Stomach smooth muscle (tissue), 2 donors: Measurements from ENCODE around the gene ZC2HC1B.
"Not testable (repeated sequence)": the region's sequence is repeated elsewhere in the genome, so short reads cannot be mapped to it uniquely, and the experiment has no call there.

Experiments
- H3K27ac ChIP-seq: one replicate; pipeline ENCODE4 v1.7.0; 2013; ENCODE audit warnings: mild to moderate bottlenecking, low read length, inconsistent platforms
- H3K27me3 ChIP-seq, 2 donors: one replicate each; pipeline ENCODE4 v1.7.0; 2013; ENCODE audit warnings: low read length in 2 of 2; ENCODE audit not compliant: insufficient read depth in 2 of 2, control insufficient read depth in 1 of 2
- H3K36me3 ChIP-seq, 2 donors: one replicate each; pipeline ENCODE4 v1.7.0; 2013; ENCODE audit warnings: low read length in 2 of 2; ENCODE audit not compliant: control insufficient read depth in 2 of 2, insufficient read depth in 2 of 2
- H3K4me1 ChIP-seq: one replicate; pipeline ENCODE4 v1.7.0; 2013; ENCODE audit warnings: low read length; ENCODE audit not compliant: control insufficient read depth, insufficient read depth
- H3K4me3 ChIP-seq, 2 donors: one replicate each; pipeline ENCODE4 v1.7.0; 2013; ENCODE audit warnings: low read length in 2 of 2
- H3K9ac ChIP-seq, 2 donors: one replicate each; pipeline ENCODE4 v1.7.0; 2013; ENCODE audit warnings: low read length in 2 of 2, mild to moderate bottlenecking in 1 of 2
- H3K9me3 ChIP-seq, 2 donors: one replicate each; pipeline ENCODE4 v1.7.0; 2013; ENCODE audit warnings: low read length in 2 of 2; ENCODE audit not compliant: control insufficient read depth in 2 of 2
- donor health status: healthy.
- donor health status: Pancreatic carcinoma.

The ZC2HC1B gene

GRCh38 chr6:143868808-143869207 is 4.5 kb downstream of the ZC2HC1B start:
- not testable (repeated sequence) for H3K9ac ChIP-seq

DNA sequence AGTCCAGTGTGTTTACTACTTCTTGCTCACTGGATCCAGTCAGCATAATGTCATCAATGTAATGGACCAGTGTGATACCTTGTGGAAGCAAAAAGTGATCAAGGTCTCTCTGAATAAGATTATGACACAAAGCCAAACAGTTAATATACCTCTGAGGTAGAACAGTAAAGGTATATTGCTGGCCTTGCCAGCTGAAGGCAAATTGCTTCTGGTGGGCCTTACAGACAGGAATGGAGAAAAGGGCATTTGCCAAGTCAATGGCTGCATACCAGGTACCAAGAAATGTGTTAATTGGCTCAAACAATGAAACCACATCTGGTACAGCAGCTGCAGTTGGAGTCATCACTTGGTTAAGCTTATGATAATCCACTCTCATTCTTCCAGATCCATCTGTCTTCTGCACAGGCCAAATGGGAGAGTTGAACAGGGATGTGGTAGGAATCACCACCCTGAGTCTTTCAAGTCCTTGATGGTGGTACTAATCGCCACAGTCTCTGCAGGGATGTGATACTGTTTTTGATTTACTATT is 7.0 kb downstream of the ZC2HC1B start:
- not testable (repeated sequence) for H3K9me3 ChIP-seq, H3K4me1 ChIP-seq, H3K36me3 ChIP-seq, H3K27ac ChIP-seq, H3K27me3 ChIP-seq, H3K4me3 ChIP-seq, H3K9ac ChIP-seq

More at GRCh38 chr6:143868808-143869207, 4.5 kb downstream of the ZC2HC1B start:
- peaks cover 11% of the 10 kb centered on the region for H3K4me1 ChIP-seq
- not testable (repeated sequence) for H3K9me3 ChIP-seq, H3K36me3 ChIP-seq, H3K27ac ChIP-seq, H3K27me3 ChIP-seq, H3K4me3 ChIP-seq

GRCh38 chr6:143872201-143872600 is 7.9 kb downstream of the ZC2HC1B start:
- H3K27ac ChIP-seq: no peak overlapping the region
- H3K36me3 ChIP-seq: no peaks in the 10 kb centered on the region
- no peaks in the 10 kb centered on the region for H3K4me1 ChIP-seq
- no peak overlapping the region for H3K4me3 ChIP-seq
- no peaks in the 10 kb centered on the region for H3K27me3 ChIP-seq
- no peaks in the 10 kb centered on the region for H3K9me3 ChIP-seq
- H3K9ac ChIP-seq: no peak overlapping the region

DNA sequence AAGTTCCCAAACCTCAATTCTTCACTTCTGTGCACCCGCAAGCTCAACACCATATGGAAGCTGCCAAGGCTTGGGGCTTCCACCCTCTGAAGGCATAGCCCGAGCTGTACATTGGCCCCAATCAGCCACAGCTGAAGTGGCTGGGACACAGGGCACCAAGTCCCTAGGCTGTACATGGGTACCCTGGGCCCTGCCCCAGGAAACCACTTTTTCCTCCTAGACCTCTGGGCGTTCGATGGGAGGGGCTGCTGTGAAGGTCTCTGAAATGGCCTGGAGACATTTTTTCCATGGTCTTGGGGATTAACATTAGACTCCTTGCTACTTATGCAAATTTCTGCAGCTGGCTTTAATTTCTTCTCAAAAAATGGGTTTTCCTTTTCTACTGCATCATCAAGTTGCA is 9.3 kb downstream of the ZC2HC1B start:
- H3K9me3 ChIP-seq, H3K36me3 ChIP-seq, H3K4me1 ChIP-seq, H3K9ac ChIP-seq, H3K27me3 ChIP-seq, H3K27ac ChIP-seq, H3K4me3 ChIP-seq: not testable (repeated sequence)

- H3K4me3 ChIP-seq, H3K27me3 ChIP-seq, H3K9me3 ChIP-seq, H3K4me1 ChIP-seq, H3K9ac ChIP-seq, H3K36me3 ChIP-seq, H3K27ac ChIP-seq: not testable (repeated sequence)
Measured at GRCh38 chr6:143874503-143874902, 10.2 kb downstream of the ZC2HC1B start.

- Histone ChIP-seq H3K27me3 (no peaks in the 10 kb centered on the region), H3K27ac (no peak overlapping the region), H3K9me3 (peaks cover 0 to 5% of the 10 kb centered on the region in 2 donors), H3K4me1 (no peaks in the 10 kb centered on the region), H3K9ac (no peak overlapping the region), H3K4me3 (no peak overlapping the region), H3K36me3 (no peaks in the 10 kb centered on the region)
Measured at GRCh38 chr6:143877584-143878271, 13.5 kb downstream of the ZC2HC1B start.

GRCh38 chr6:143878272-143878760 is 14.0 kb downstream of the ZC2HC1B start:
- Histone ChIP-seq H3K36me3 (no peaks in the 10 kb centered on the region), H3K4me3 (peak overlapping the region in 1 of 2 donors; percentile 8), H3K4me1 (no peaks in the 10 kb centered on the region), H3K9me3 (peaks cover 0 to 5% of the 10 kb centered on the region in 2 donors), H3K27ac (no peak overlapping the region), H3K27me3 (no peaks in the 10 kb centered on the region), H3K9ac (no peak overlapping the region)

DNA sequence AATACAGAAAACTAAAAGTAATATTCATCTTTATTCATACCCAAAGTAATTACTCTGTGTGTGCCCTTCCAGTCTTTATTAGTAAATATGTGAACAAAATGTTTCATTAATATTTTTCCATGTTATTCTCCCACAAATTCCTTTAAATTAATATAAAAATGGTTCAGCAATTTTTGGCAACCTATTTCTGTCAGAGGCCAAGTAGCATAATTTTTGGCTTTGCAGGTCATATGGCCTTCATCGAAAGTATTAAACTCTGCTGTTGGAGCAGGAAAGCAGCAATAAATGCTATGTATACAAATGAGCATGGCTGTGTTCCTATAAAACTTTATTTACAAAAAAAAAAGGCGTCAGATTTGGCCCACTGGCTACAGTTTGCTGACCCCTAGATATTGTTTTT is 16.1 kb downstream of the ZC2HC1B start:
- no peaks in the 10 kb centered on the region for H3K4me1 ChIP-seq
- H3K4me3 ChIP-seq: no peak overlapping the region
- no peaks in the 10 kb centered on the region for H3K27me3 ChIP-seq
- no peak overlapping the region for H3K27ac ChIP-seq
- H3K9ac ChIP-seq: no peak overlapping the region
- no peaks in the 10 kb centered on the region for H3K36me3 ChIP-seq
- peaks cover 0 to 5% of the 10 kb centered on the region in 2 donors for H3K9me3 ChIP-seq

DNA sequence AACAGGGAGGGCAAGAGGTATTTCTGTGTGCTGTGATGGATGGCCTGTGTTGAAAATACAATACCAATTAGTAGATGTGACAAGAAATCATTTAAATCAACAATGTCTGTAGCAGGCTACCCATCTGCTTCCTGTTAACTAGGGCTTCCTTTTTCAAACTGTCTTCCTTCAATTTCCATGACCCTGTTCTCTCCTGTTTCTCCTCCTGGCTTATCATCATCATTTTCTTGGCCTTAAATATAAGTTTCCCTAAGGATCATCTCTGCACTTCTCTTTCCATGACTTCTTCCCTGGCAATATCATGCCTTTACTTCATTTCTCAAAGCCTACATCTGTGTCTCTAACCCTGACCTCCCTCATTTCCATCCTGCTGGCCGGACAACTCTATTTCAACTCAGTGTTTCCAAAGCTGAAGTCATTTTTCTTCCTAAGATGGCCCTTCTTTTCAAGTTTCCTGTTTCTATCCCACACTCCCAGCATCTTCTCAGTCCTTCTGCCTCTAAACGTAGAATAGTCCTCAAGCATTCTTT is 18.2 kb downstream of the ZC2HC1B start:
- Histone ChIP-seq H3K4me1 (no peaks in the 10 kb centered on the region), H3K4me3 (no peak overlapping the region), H3K9me3 (peaks cover 0 to 5% of the 10 kb centered on the region in 2 donors), H3K27ac (peak overlapping the region; percentile 6), H3K27me3 (no peaks in the 10 kb centered on the region), H3K36me3 (no peaks in the 10 kb centered on the region), H3K9ac (no peak overlapping the region)

- H3K4me3 ChIP-seq: no peak overlapping the region
- no peak overlapping the region for H3K9ac ChIP-seq
- H3K9me3 ChIP-seq: no peaks in the 10 kb centered on the region
- H3K36me3 ChIP-seq: no peaks in the 10 kb centered on the region
- no peaks in the 10 kb centered on the region for H3K27me3 ChIP-seq
- no peak overlapping the region for H3K27ac ChIP-seq
- H3K4me1 ChIP-seq: no peaks in the 10 kb centered on the region
Measured at GRCh38 chr6:143884216-143884900, 20.1 kb downstream of the ZC2HC1B start.

- H3K27ac ChIP-seq: no peak overlapping the region
- no peaks in the 10 kb centered on the region for H3K9me3 ChIP-seq
- no peak overlapping the region for H3K4me3 ChIP-seq
- no peaks in the 10 kb centered on the region for H3K36me3 ChIP-seq
- H3K9ac ChIP-seq: no peak overlapping the region
- no peaks in the 10 kb centered on the region for H3K27me3 ChIP-seq
- H3K4me1 ChIP-seq: no peaks in the 10 kb centered on the region
Measured at GRCh38 chr6:143885116-143885515, 20.8 kb downstream of the ZC2HC1B start.
